ENCODE results near the gene PLXNB1.

- TF ChIP-seq CTCF (conservative IDR thresholded peaks at IDR 0.05) (no peak), EZH2 (IDR thresholded peaks at IDR 0.05; ENCODE audit: low read depth) (no peak)
Measured at GRCh38 chr3:48405971-48406370, 23.9 kb downstream of the PLXNB1 start.

Data from PC-9 (cell line).